HEK293 (cell line): ENCODE measurements around the gene MGAT2.

ENCODE experiments used
- CTCF ChIA-PET: fragments of 350-600 bp; formaldehyde crosslinking; extraction: SDS; loops from one replicate; lab custom pipeline; 2021; ENCODE audit warnings: antibody characterized with exemption; lab: Yijun Ruan, JAX
- POLR2A ChIA-PET: fragments of 300-600 bp; formaldehyde crosslinking; extraction: SDS; loops from one replicate; lab custom pipeline; 2020; ENCODE audit warnings: antibody characterized with exemption, inconsistent platforms; lab: Yijun Ruan, JAX
- H3K27ac ChIP-seq: fragments of 200-500 bp; sonication (Bioruptor generic); 2 replicates; pipeline ENCODE4 v1.5.1; 2014; ENCODE audit warnings: low read depth, low read length, control low read depth, inconsistent platforms; ENCODE audit errors: extremely low read depth
- H3K36me3 ChIP-seq, 2 experiments: fragments of 200-500 bp in 1 of 2; sonication (Bioruptor generic) in 1 of 2; 1 replicate in 1 of 2; 2 replicates in 1 of 2; pipeline ENCODE4 v1.5.1; 2014 to 2017; ENCODE audit warnings: inconsistent platforms in 2 of 2, low read length in 2 of 2; ENCODE audit not compliant: control insufficient read depth in 2 of 2, insufficient read depth in 1 of 2
- H3K4me1 ChIP-seq: fragments of 200-500 bp; sonication (Bioruptor generic); 2 replicates; pipeline ENCODE4 v1.5.1; 2014; ENCODE audit warnings: mild to moderate bottlenecking, low read length, inconsistent platforms; ENCODE audit not compliant: control insufficient read depth, insufficient read depth
- H3K4me3 ChIP-seq: 2 replicates; pipeline ENCODE4 v1.5.1; 2011; ENCODE audit warnings: low read depth, mild to moderate bottlenecking, control low read depth, low read length, moderate library complexity
- H3K9me3 ChIP-seq: fragments of 200-500 bp; sonication (Bioruptor generic); 2 replicates; pipeline ENCODE4 v1.5.1; 2014; ENCODE audit warnings: low read depth, low read length, inconsistent platforms; ENCODE audit not compliant: control insufficient read depth, insufficient read depth
- BCL6B ChIP-seq: fragments of 450-650 bp; formaldehyde crosslinking; IDR thresholded peaks from 2 replicates; pipeline ENCODE4 v1.5.1; 2017; ENCODE audit warnings: missing biosample characterization, missing genetic modification characterization
- FEZF1 ChIP-seq: fragments of 450-650 bp; formaldehyde crosslinking; IDR thresholded peaks from 2 replicates; pipeline ENCODE4 v1.5.1; 2016; ENCODE audit warnings: missing biosample characterization, missing genetic modification characterization
- PRDM1 ChIP-seq: fragments of 450-650 bp; formaldehyde crosslinking; IDR thresholded peaks from 2 replicates; pipeline ENCODE4; 2016; ENCODE audit warnings: missing biosample characterization, missing genetic modification characterization
- PRDM10 ChIP-seq: fragments of 450-650 bp; formaldehyde crosslinking; IDR thresholded peaks from 2 replicates; pipeline ENCODE4 v1.5.1; 2016; ENCODE audit warnings: missing biosample characterization, missing genetic modification characterization
- SETDB1 ChIP-seq: IDR thresholded peaks from one replicate; pipeline ENCODE4 v1.6.1; 2017; ENCODE audit warnings: mild to moderate bottlenecking, low read length, moderate library complexity, mixed read lengths; ENCODE audit not compliant: insufficient read length
- SP2 ChIP-seq: fragments of 450-650 bp; formaldehyde crosslinking; IDR thresholded peaks from 2 replicates; pipeline ENCODE4 v1.5.1; 2016; ENCODE audit warnings: missing biosample characterization, missing genetic modification characterization
- ZBTB1 ChIP-seq: fragments of 450-650 bp; formaldehyde crosslinking; IDR thresholded peaks from 2 replicates; pipeline ENCODE4 v1.5.1; 2016; ENCODE audit warnings: missing biosample characterization, missing genetic modification characterization
- ZBTB11 ChIP-seq: fragments of 450-650 bp; formaldehyde crosslinking; conservative IDR thresholded peaks from 2 replicates; pipeline ENCODE4 v1.5.1; 2016; ENCODE audit warnings: low read depth, missing biosample characterization, missing genetic modification characterization
- ZBTB17 ChIP-seq: fragments of 450-650 bp; formaldehyde crosslinking; IDR thresholded peaks from 2 replicates; pipeline ENCODE4 v1.5.1; 2016; ENCODE audit warnings: missing biosample characterization, missing genetic modification characterization
- ZFP41 ChIP-seq: fragments of 450-650 bp; formaldehyde crosslinking; IDR thresholded peaks from 2 replicates; pipeline ENCODE4 v1.5.1; 2016; ENCODE audit warnings: missing biosample characterization, missing genetic modification characterization, borderline replicate concordance
- ZNF114 ChIP-seq: fragments of 450-650 bp; formaldehyde crosslinking; IDR thresholded peaks from 2 replicates; pipeline ENCODE4 v1.5.0; 2017; ENCODE audit warnings: missing biosample characterization, missing genetic modification characterization
- ZNF121 ChIP-seq: fragments of 450-650 bp; formaldehyde crosslinking; IDR thresholded peaks from 2 replicates; pipeline ENCODE4 v1.5.1; 2016; ENCODE audit warnings: missing biosample characterization, missing genetic modification characterization
- ZNF175 ChIP-seq: fragments of 450-650 bp; formaldehyde crosslinking; IDR thresholded peaks from 2 replicates; pipeline ENCODE4 v1.5.1; 2016; ENCODE audit warnings: missing biosample characterization, missing genetic modification characterization
- ZNF274 ChIP-seq, 2 experiments: fragments of 200-500 bp in 1 of 2; fragments of 450-650 bp in 1 of 2; sonication (Bioruptor generic) in 1 of 2; formaldehyde crosslinking in 1 of 2; IDR thresholded peaks; 2 replicates each; pipeline versions ENCODE4 v1.5.1 to v1.6.1; 2014 to 2016; ENCODE audit warnings: borderline replicate concordance in 1 of 2, inconsistent platforms in 1 of 2, low read length in 1 of 2, missing biosample characterization in 1 of 2, missing genetic modification characterization in 1 of 2
- ZNF354C ChIP-seq: fragments of 450-650 bp; formaldehyde crosslinking; IDR thresholded peaks from 2 replicates; pipeline ENCODE4 v1.5.1; 2016; ENCODE audit warnings: missing biosample characterization, missing genetic modification characterization, low read depth, borderline replicate concordance
- ZNF529 ChIP-seq: fragments of 450-650 bp; formaldehyde crosslinking; IDR thresholded peaks from 2 replicates; pipeline ENCODE4 v1.5.1; 2017; ENCODE audit warnings: missing genetic modification characterization, missing biosample characterization; ENCODE audit not compliant: insufficient replicate concordance
- ZNF549 ChIP-seq: fragments of 450-650 bp; IDR thresholded peaks from 2 replicates; pipeline ENCODE4 v1.5.1; 2018; ENCODE audit warnings: missing biosample characterization, missing genetic modification characterization, mild to moderate bottlenecking, inconsistent platforms, moderate library complexity
- ZNF660 ChIP-seq: fragments of 450-650 bp; IDR thresholded peaks from 2 replicates; pipeline ENCODE4 v1.5.1; 2018; ENCODE audit warnings: missing biosample characterization, mild to moderate bottlenecking, missing genetic modification characterization
- ZNF677 ChIP-seq: fragments of 450-650 bp; IDR thresholded peaks from 2 replicates; pipeline ENCODE4 v1.5.0; 2018; ENCODE audit warnings: missing biosample characterization, mild to moderate bottlenecking, missing genetic modification characterization, moderate library complexity
- ZNF704 ChIP-seq: fragments of 450-650 bp; formaldehyde crosslinking; IDR thresholded peaks from 2 replicates; pipeline ENCODE4 v1.5.1; 2016; ENCODE audit warnings: missing biosample characterization, missing genetic modification characterization
- ZSCAN30 ChIP-seq: fragments of 450-650 bp; IDR thresholded peaks from 2 replicates; pipeline ENCODE4 v1.5.1; 2018; ENCODE audit warnings: missing biosample characterization, mild to moderate bottlenecking, missing genetic modification characterization, moderate library complexity

Gene MGAT2

GRCh38 chr14:49623941-49624839 is 3.6 kb downstream of the MGAT2 start:
- ChIA-PET POLR2A (interaction anchor here (3.0 kb wide), 1 partner anchor 10 kb away, joined by 18 read pairs; no protein-coding TSS in a partner anchor), CTCF (interaction anchor here (1.2 to 1.6 kb wide), 2 partner anchors 10 to 37 kb away, joined by 4 to 6 read pairs; no protein-coding TSS in a partner anchor)
- Histone ChIP-seq H3K36me3 (peaks cover 22 to 23% of the 10 kb centered on the region in 2 experiments), H3K4me3 (no peak overlapping the region), H3K27ac (peak overlapping the region; percentile 5; the same call in 1 of the 2 replicates), H3K9me3 (no peaks in the 10 kb centered on the region), H3K4me1 (no peaks in the 10 kb centered on the region)
- TF ChIP-seq FEZF1 (tag by site-specific recombination) (no peak), PRDM1 (peak; percentile 55), ZBTB17 (tag by site-specific recombination) (peak; percentile 79), ZNF121 (tag by site-specific recombination) (peak; percentile 73), PRDM10 (tag by site-specific recombination) (peak; percentile 80), ZNF529 (tag by site-specific recombination) (no peak)

GRCh38 chr14:49633640-49634546 is 13.3 kb downstream of the MGAT2 start:
- peak overlapping the region; percentile 94 for H3K27ac ChIP-seq
- H3K4me1 ChIP-seq = no peaks in the 10 kb centered on the region
- H3K9me3 ChIP-seq = no peaks in the 10 kb centered on the region
- peak overlapping the region; percentile 98 for H3K4me3 ChIP-seq
- peaks cover 7 to 15% of the 10 kb centered on the region in 2 experiments; a peak in 2 of 3 replicates for H3K36me3 ChIP-seq
- ChIA-PET CTCF (interaction anchor here (0.5 to 2.2 kb wide), 18 partner anchors 10 to 465 kb away, joined by 3 to 16 read pairs (median 4); partner anchors contain the start of genes KLHDC2, MGAT2, NEMF and RPL36AL), POLR2A (interaction anchor here (0.5 to 2.3 kb wide), 16 partner anchors 9 to 234 kb away, joined by 3 to 44 read pairs (median 6); partner anchors contain the start of genes KLHDC2, LRR1, MGAT2 and NEMF)
- TF ChIP-seq ZBTB11 (tag by site-specific recombination) (peak; percentile 87), ZNF677 (tag by site-specific recombination) (no peak), ZNF549 (tag by site-specific recombination) (no peak), ZNF175 (tag by site-specific recombination) (no peak), ZNF704 (tag by site-specific recombination) (no peak), BCL6B (tag by site-specific recombination) (no peak), ZNF274 (IDR thresholded peaks at IDR 0.05; ENCODE audit: low read length) (no peak), ZNF274 (tag by site-specific recombination; IDR thresholded peaks at IDR 0.05; ENCODE audit: borderline replicate concordance) (no peak), ZFP41 (tag by site-specific recombination) (no peak), ZNF354C (tag by site-specific recombination) (no peak), ZSCAN30 (peak; percentile 89), ZNF660 (tag by site-specific recombination) (0 out of 2 replicates have a peak, but pooled peaks have one; percentile 64), SP2 (tag by site-specific recombination) (peak; percentile 70), SETDB1 (no peak), ZBTB1 (tag by site-specific recombination) (no peak), ZNF114 (tag by site-specific recombination) (no peak)
